ENCODE results near the gene SPON1. TPM values are rescaled to one million over a fixed set of nuclear protein-coding genes. Genes with fewer than 3 reads are reported as not detected.

SPON1 gene
- total RNA-seq, 1 experiment from 2014 or later = 0.20 TPM

- H4K20me1 ChIP-seq (ENCODE audit: control insufficient read depth, insufficient read depth, insufficient read length) = no peaks in the 10 kb centered on the region
- no peak overlapping the region for H3K18ac ChIP-seq (ENCODE audit: insufficient read length, low read depth, low read length)
- peaks cover 15% of the 10 kb centered on the region for H3K27me3 Mint-ChIP-seq (ENCODE audit: low read depth)
- no peak overlapping the region for H2BK20ac ChIP-seq (ENCODE audit: low read depth, low read length, poor library complexity, severe bottlenecking)
- no peak overlapping the region for H2AK5ac ChIP-seq (ENCODE audit: insufficient read length, low read length)
- peaks cover 0 to 4% of the 10 kb centered on the region in 2 experiments; a peak in 1 of 4 replicates for H3K4me1 Mint-ChIP-seq
- H3K14ac ChIP-seq (ENCODE audit: insufficient read depth, low read length) = no peak overlapping the region
- H3K4me1 ChIP-seq (ENCODE audit: insufficient read depth, low read length) = no peaks in the 10 kb centered on the region
- no peak overlapping the region for H3K4ac ChIP-seq (ENCODE audit: low read depth, low read length)
- no peak overlapping the region for H3K4me2 ChIP-seq (ENCODE audit: insufficient read depth, insufficient read length, low read length)
- H2BK15ac ChIP-seq (ENCODE audit: low read depth, low read length) = no peak overlapping the region
- H2BK120ac ChIP-seq (ENCODE audit: low read depth, low read length, poor library complexity, severe bottlenecking) = no peak overlapping the region
- no peak overlapping the region for H3K4me3 Mint-ChIP-seq
- H3T11ph ChIP-seq (ENCODE audit: low read length) = no peak overlapping the region
- H3K36me3 Mint-ChIP-seq (ENCODE audit: insufficient read depth in 1 of 3, low read depth in 3 of 3) = no peaks in the 10 kb centered on the region
- no peaks in the 10 kb centered on the region for H3K9me3 ChIP-seq (ENCODE audit: control insufficient read depth, low read depth, low read length)
- no peak for DNase-seq
- H4K5ac ChIP-seq (ENCODE audit: insufficient read length, low read depth, low read length) = no peak overlapping the region
- no peaks in the 10 kb centered on the region for H3K23me2 ChIP-seq (ENCODE audit: insufficient read length, low read depth, low read length, poor library complexity, severe bottlenecking)
- WGBS (ENCODE audit: extremely low coverage, insufficient read length, low lambda C conversion rate) = no CpG with 5 or more reads among the region's 3 CpGs
- no peak overlapping the region for H3K9ac ChIP-seq (ENCODE audit: extremely low read depth, insufficient read length, low read length)
- H3K27ac ChIP-seq (ENCODE audit: insufficient read length, low read depth, low read length) = no peak overlapping the region
- no peaks in the 10 kb centered on the region for H3K79me2 ChIP-seq (ENCODE audit: insufficient read depth, low read length)
- H3K79me1 ChIP-seq (ENCODE audit: insufficient read depth, low read depth, low read length, poor library complexity, severe bottlenecking) = no peaks in the 10 kb centered on the region
- H4K8ac ChIP-seq (replicated peaks; ENCODE audit: insufficient read length, low read depth, low read length) = no peak overlapping the region
- TF ChIP-seq CTCF (conservative IDR thresholded peaks at IDR 0.05) = no peak
- H3K56ac ChIP-seq (ENCODE audit: insufficient read length, low read depth, low read length) = no peak overlapping the region
- H3K23ac ChIP-seq (ENCODE audit: insufficient read length, low read depth, low read length) = no peak overlapping the region
- no peak overlapping the region for H4K91ac ChIP-seq (ENCODE audit: insufficient read length, low read depth, low read length)
- no peaks in the 10 kb centered on the region for H3K9me3 Mint-ChIP-seq
- H2AFZ ChIP-seq (ENCODE audit: low read length) = no peak overlapping the region
- no peak overlapping the region for H3K27ac Mint-ChIP-seq
- H3K27me3 ChIP-seq (ENCODE audit: insufficient read depth, low read length) = no peaks in the 10 kb centered on the region
- H2BK5ac ChIP-seq (ENCODE audit: insufficient read length, low read length) = no peak overlapping the region
- no peak overlapping the region for H2BK12ac ChIP-seq (ENCODE audit: insufficient read length, low read depth, low read length)
Measured at GRCh38 chr11:13954591-13954990, 7.9 kb upstream of the SPON1 start.

Data from H9 (cell line).